Transverse colon (tissue), 4 donors: ENCODE measurements around the gene CPNE7.

ENCODE experiments used
- EP300 ChIP-seq: sonication (generic); formaldehyde crosslinking; IDR thresholded peaks from one replicate; pipeline ENCODE4 v1.6.1; 2017; ENCODE audit warnings: antibody characterized with exemption, low read depth
- POLR2A ChIP-seq: fragments of 450-650 bp; IDR thresholded peaks from one replicate; pipeline ENCODE4 v1.6.1; 2016; ENCODE audit warnings: antibody characterized with exemption, mild to moderate bottlenecking, moderate library complexity
- POLR2AphosphoS5 ChIP-seq, 3 donors: sonication (generic); formaldehyde crosslinking; IDR thresholded peaks; one replicate each; pipeline ENCODE4 v1.6.1; 2016; ENCODE audit warnings: antibody characterized with exemption in 3 of 3
- TF ChIP-seq, protein P1 (sequence below), 5 experiments: fragments of 200-600 bp in 3 of 5; fragments of 450-650 bp in 2 of 5; sonication (generic) in 3 of 5; IDR thresholded peaks; 1 replicate in 2 of 5; 2 replicates in 3 of 5; pipeline ENCODE4 v1.5.1; 2016 to 2017; ENCODE audit warnings: antibody characterized with exemption in 5 of 5, inconsistent platforms in 3 of 5, mild to moderate bottlenecking in 2 of 5, moderate library complexity in 1 of 5

DNA sequence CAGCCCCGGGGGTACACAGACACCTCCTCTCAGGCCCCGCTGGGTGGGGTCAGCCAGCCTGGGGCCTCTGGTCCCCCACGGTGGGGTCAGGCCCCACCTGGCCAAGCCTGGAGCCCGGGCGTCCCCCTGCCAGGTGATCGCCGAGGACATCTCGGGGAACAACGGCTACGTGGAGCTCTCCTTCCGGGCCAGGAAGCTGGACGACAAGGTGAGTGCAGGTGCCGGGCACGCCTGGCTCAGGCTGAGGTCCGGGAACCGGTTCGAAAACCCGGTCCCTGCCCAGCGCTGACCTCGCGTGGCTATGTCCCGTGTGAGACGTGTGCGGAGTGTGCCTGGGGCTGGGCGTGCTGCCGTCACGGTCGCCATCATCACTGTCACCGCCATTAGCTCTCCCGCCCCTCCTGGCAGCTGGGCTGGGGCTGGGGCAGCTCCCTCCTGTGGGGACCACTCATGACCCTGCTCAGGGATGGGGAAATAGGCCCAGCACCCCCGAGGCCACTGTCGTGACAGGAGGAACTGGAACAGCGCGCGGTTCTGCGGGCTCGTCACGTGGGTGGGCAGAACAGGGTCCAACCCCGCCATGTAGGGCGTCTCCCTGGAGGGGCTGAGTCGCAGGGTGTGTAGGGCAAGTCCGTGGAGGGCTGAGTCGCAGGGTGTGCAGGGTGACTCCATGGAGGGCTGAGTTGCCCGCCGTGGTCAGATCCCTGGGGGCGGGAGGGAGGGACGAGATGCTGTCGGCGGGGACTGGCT is 8.5 kb downstream of the CPNE7 start:
- TF ChIP-seq, protein P1, sequence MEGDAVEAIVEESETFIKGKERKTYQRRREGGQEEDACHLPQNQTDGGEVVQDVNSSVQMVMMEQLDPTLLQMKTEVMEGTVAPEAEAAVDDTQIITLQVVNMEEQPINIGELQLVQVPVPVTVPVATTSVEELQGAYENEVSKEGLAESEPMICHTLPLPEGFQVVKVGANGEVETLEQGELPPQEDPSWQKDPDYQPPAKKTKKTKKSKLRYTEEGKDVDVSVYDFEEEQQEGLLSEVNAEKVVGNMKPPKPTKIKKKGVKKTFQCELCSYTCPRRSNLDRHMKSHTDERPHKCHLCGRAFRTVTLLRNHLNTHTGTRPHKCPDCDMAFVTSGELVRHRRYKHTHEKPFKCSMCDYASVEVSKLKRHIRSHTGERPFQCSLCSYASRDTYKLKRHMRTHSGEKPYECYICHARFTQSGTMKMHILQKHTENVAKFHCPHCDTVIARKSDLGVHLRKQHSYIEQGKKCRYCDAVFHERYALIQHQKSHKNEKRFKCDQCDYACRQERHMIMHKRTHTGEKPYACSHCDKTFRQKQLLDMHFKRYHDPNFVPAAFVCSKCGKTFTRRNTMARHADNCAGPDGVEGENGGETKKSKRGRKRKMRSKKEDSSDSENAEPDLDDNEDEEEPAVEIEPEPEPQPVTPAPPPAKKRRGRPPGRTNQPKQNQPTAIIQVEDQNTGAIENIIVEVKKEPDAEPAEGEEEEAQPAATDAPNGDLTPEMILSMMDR (IDR thresholded peaks at IDR 0.05) = no peak
- TF ChIP-seq POLR2A (no peak), EP300 (no peak), POLR2AphosphoS5 (IDR thresholded peaks at IDR 0.05) (no peak)
